Measurements from ENCODE around the gene JAM3.
"Not testable (repeated sequence)": the region's sequence is repeated elsewhere in the genome, so short reads cannot be mapped to it uniquely, and the experiment has no call there.

JAM3 gene

GRCh38 chr11:134151083-134151747, 82.3 kb downstream of the JAM3 start:
- no peak for DNase-seq

- no peak for DNase-seq
Measured at GRCh38 chr11:134152696-134153095, 83.8 kb downstream of the JAM3 start.

DNA sequence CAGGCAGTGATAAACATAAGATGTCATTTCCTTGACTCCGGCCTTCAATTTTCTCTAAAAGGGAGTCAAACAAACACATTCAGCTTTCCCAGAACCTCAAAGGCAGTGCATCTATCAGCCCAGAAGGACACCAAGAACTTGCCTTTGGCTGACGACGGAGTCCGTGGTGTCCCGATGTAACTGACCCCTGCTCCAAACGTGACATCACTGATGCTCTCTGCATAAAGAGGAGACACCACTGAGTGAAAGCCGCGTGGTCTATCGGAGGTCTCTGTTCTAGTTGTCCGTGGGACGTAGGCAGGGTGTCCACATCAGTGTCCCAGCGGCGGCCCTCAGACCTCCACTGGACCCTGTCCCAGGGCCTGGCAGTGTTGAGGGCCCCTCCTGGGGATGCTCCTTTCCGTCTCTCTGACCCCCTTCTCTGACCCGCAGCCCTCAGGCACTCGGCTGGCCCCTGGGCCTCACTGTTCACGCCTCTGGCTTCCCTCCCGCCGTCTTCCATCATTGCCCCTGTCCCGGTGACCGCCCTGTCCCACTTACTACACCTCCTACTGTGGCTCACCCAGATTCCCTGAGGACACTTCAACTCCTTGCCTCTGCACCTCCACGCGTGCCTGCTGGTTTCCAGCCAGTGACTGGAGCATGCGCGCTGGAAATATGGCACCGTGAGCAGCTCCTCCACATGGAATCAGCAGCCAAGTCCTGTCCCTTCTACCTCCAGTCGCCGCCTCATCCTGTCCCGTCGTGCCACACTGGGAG, 84.5 kb downstream of the JAM3 start:
- no peak for DNase-seq

DNA sequence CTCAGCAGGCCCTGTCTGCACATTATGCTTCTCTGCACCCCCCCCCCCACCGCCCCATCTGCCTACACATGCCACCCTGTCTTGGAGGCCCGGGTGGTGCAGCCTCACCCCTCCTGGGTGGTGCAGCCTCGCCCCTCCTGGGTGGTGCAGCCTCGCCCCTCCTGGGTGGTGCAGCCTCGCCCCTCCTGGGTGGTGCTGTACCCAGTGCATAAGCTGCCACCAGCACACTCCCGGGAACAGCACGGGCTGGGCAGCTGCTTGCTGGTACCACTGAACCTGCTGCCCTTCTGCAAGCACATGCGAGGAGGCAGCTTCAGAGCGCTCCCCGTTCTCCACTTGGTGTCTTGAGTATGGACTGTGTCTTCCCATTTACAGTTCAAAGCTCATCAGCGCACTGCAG, 85.6 kb downstream of the JAM3 start:
- DNase-seq: no peak

GRCh38 chr11:134155456-134155855, 86.6 kb downstream of the JAM3 start:
- DNase-seq: no peak

GRCh38 chr11:134155946-134156865, 87.3 kb downstream of the JAM3 start:
- DNase-seq: no peak

- DNase-seq: no peak
Measured at GRCh38 chr11:134157451-134157850, 88.6 kb downstream of the JAM3 start.

GRCh38 chr11:134158023-134158422, 89.2 kb downstream of the JAM3 start:
- DNase-seq: no peak

DNA sequence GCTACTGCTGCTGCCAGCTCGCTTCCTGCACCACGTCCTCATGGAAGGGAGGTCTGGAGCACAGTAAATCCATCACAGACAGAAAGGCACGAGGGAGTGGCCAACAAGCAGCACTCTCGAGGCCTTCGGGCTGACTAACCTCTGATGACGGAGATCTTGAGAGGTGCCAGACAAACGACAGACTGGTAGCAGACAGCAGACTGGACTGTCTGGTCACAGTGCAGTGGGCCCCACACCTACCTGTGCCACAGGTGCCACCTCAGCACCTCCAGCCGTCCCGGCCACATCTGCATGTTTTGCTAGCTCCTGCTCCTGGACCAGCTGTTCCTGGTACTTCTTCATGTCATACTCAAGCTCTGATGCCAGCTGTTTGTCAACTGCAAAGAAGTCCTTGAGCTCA, 90.8 kb downstream of the JAM3 start:
- DNase-seq: no peak

- DNase-seq: no peak
Measured at GRCh38 chr11:134164490-134165370, 95.9 kb downstream of the JAM3 start.

GRCh38 chr11:134170177-134170918, 101.5 kb downstream of the JAM3 start:
- no peak for DNase-seq

GRCh38 chr11:134170919-134171281, 102.0 kb downstream of the JAM3 start:
- no peak for DNase-seq

DNA sequence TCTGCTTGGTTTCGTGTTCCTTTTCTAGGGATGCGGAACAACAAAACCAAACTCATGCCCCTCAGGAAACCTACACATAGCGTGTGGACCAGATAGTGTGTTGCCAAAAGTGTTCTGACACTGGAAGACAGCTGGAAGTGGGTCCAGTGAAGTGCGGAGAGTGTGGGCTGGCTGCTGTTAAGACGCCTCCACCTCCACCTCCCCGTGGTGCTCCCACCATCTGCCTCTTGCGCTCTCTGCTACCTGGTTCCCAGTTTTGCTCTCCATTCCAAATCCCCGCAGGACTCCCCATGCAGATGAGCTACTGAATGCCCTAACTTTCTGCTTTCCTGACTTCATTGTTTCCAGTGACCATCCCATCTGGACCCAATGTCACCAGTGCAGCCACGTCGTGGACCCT, 103.1 kb downstream of the JAM3 start:
- DNase-seq: no peak

DNA sequence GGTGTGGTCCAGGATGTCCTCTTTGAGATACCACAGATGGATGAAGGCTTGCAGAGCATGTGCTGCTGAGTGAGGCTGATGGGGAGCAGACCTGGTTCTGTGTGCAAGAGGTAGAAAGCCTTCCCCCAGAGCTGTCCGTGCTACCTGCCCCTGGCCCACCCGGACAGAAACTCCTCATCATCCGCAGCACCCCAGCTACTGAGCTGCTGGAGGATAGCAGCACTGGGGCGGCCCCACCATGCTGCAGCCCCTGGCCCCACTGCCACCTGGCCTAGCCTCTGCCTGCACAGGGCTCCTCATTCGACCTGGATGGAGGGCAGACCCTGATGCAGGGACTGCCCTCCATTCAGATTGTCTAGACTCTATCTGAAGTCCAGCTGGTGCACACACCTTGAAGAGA, 104.4 kb downstream of the JAM3 start:
- no peak for DNase-seq

- no peak for DNase-seq
Measured at GRCh38 chr11:134176284-134176683, 107.4 kb downstream of the JAM3 start.

GRCh38 chr11:134178032-134178674, 109.3 kb downstream of the JAM3 start:
- no peak for DNase-seq

GRCh38 chr11:134181707-134182106, 112.8 kb downstream of the JAM3 start:
- no peak for DNase-seq

- DNase-seq: not testable (repeated sequence)
Measured at GRCh38 chr11:134188092-134188491, 119.2 kb downstream of the JAM3 start.

DNA sequence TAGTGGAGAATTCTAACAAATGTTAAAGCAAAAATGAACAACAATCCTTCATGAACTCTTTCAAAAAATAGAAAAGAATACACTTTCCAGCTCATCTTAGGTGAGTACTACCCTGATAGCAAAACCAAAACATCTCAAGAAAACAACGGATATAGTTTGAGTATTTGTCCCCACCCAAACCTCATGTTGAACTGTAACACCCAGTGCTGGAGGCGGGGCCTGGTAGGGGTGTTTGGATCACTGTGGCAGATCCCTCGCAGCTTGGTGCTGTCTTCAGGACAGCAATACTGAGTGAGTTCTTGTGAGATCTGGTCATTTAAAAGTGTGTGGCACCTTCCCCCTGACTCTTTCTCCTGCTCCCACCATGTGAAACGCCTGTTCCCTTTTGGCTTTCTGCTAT, 127.9 kb downstream of the JAM3 start:
- DNase-seq: no peak

- DNase-seq: no peak
Measured at GRCh38 chr11:134199531-134199930, 130.7 kb downstream of the JAM3 start.

DNA sequence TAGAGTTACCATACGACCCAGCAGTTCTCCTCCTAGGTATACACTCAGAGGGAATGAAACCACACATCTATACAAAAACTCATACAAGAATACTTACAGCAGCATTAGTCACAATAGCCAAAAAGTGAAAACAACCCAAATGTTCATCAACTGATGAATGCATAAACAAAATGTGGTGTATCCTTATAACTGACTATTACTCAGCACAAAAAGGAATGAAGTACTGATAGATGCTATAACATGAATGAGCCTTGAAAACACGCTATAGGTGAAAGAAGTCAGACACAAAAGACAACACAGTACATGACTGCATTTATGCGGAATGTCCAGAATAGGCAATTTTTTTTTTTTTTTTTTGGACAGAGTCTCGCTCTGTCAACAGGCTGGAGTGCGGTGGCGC, 131.8 kb downstream of the JAM3 start:
- no peak for DNase-seq

Measured in COR-L47 (cell line).